Measurements from ENCODE around the gene NAA10.

The NAA10 gene

GRCh38 chrX:153948002-153948466 lies 13.2 kb upstream of the NAA10 start:
- DNase-seq: no peak

GRCh38 chrX:153947009-153947769 lies 12.4 kb upstream of the NAA10 start:
- DNase-seq: no peak

GRCh38 chrX:153945956-153946943 lies 11.4 kb upstream of the NAA10 start:
- no peak for DNase-seq

GRCh38 chrX:153944800-153945150 lies 9.9 kb upstream of the NAA10 start:
- no peak for DNase-seq

- no peak for DNase-seq
These were observed 9.4 kb upstream of the NAA10 start, which contains the start of gene RENBP for GRCh38 chrX:153944140-153944799. Gene RENBP (minus strand): TSS chrX:153944643. CDS start chrX:153944610, 33 bp downstream.

- no peak for DNase-seq
These were observed 6.8 kb upstream of the NAA10 start for GRCh38 chrX:153941336-153942252.

GRCh38 chrX:153939573-153939972 lies 4.7 kb upstream of the NAA10 start:
- DNase-seq: no peak

GRCh38 chrX:153938226-153938786 lies 3.5 kb upstream of the NAA10 start:
- no peak for DNase-seq

- no peak for DNase-seq
These were observed 2.2 kb upstream of the NAA10 start for GRCh38 chrX:153937056-153937455.

GRCh38 chrX:153935326-153935851 lies 552 bp upstream of the NAA10 start:
- DNase-seq: no peak

GRCh38 chrX:153934148-153934761 lies 582 bp downstream of the NAA10 start:
- no peak for DNase-seq

- DNase-seq: no peak
These were observed 1.1 kb downstream of the NAA10 start for GRCh38 chrX:153933748-153934147.

GRCh38 chrX:153932220-153932915 lies 2.5 kb downstream of the NAA10 start:
- DNase-seq: no peak

- no peak for DNase-seq
These were observed 3.1 kb downstream of the NAA10 start for GRCh38 chrX:153931748-153932147.

GRCh38 chrX:153931151-153931550 lies 3.7 kb downstream of the NAA10 start:
- DNase-seq: no peak

GRCh38 chrX:153930011-153930910 lies 4.6 kb downstream of the NAA10 start:
- no peak for DNase-seq

GRCh38 chrX:153929576-153929975 lies 5.3 kb downstream of the NAA10 start:
- DNase-seq: no peak

- no peak for DNase-seq
These were observed 6.0 kb downstream of the NAA10 start for GRCh38 chrX:153928846-153929245.
